Activated CD8-positive, alpha-beta memory T cell treated with anti-CD3 and anti-CD28 coated beads, Interleukin-2, amount 50 U/mL, for 1 hour (primary cell): ENCODE results near the gene ESR2.
"Not testable (repeated sequence)": the region's sequence is repeated elsewhere in the genome, so short reads cannot be mapped to it uniquely, and the experiment has no call there.

ENCODE experiments used
- DNase-seq: peaks from one replicate; pipeline ENCODE4 v3.0.0-alpha.2; 2020; ENCODE audit errors: extremely low read depth

Gene ESR2

GRCh38 chr14:64293976-64294671, at the start of gene ESR2:
TSS of gene ESR2 (minus strand) at chr14:64294371. CDS start at chr14:64282985, 11,386 bp downstream.
- no peak for DNase-seq

GRCh38 chr14:64340560-64341196, 46.5 kb upstream of the ESR2 start:
- DNase-seq: no peak

- DNase-seq: peak; percentile 68
Observed at GRCh38 chr14:64338616-64339316, 44.6 kb upstream of the ESR2 start.

- no peak for DNase-seq
Observed at GRCh38 chr14:64337888-64338615, 43.9 kb upstream of the ESR2 start.

GRCh38 chr14:64329149-64329548, 35.0 kb upstream of the ESR2 start:
- DNase-seq: no peak

GRCh38 chr14:64326502-64326901, 32.3 kb upstream of the ESR2 start:
- no peak for DNase-seq

- DNase-seq: no peak
Observed at GRCh38 chr14:64324895-64325294, 30.7 kb upstream of the ESR2 start.

GRCh38 chr14:64324461-64324860, 30.3 kb upstream of the ESR2 start:
- DNase-seq: no peak

- not testable (repeated sequence) for DNase-seq
Observed at GRCh38 chr14:64320362-64320761, 26.2 kb upstream of the ESR2 start.

GRCh38 chr14:64318695-64319094, 24.5 kb upstream of the ESR2 start:
- DNase-seq: not testable (repeated sequence)

- no peak for DNase-seq
Observed at GRCh38 chr14:64303471-64303917, 9.3 kb upstream of the ESR2 start.

GRCh38 chr14:64298773-64299172, 4.6 kb upstream of the ESR2 start:
- no peak for DNase-seq

GRCh38 chr14:64296561-64296960, 2.4 kb upstream of the ESR2 start:
- no peak for DNase-seq

GRCh38 chr14:64294672-64295413, 672 bp upstream of the ESR2 start:
- DNase-seq: peak; percentile 29

- DNase-seq: no peak
Observed at GRCh38 chr14:64292197-64292596, 2.0 kb downstream of the ESR2 start.

- DNase-seq: no peak
Observed at GRCh38 chr14:64289571-64289970, 4.6 kb downstream of the ESR2 start.

- no peak for DNase-seq
Observed at GRCh38 chr14:64281805-64282204, 12.4 kb downstream of the ESR2 start.

GRCh38 chr14:64279704-64280668, 14.2 kb downstream of the ESR2 start:
- no peak for DNase-seq

GRCh38 chr14:64278458-64278857, 15.7 kb downstream of the ESR2 start:
- DNase-seq: no peak

- no peak for DNase-seq
Observed at GRCh38 chr14:64272019-64272418, 22.2 kb downstream of the ESR2 start.
